Measurements from ENCODE around the gene CEP72.

The CEP72 gene

GRCh38 chr5:644509-644908, 32.4 kb downstream of the CEP72 start:
- no peak for TF ChIP-seq Cebpa-rat (IDR thresholded peaks at IDR 0.05)

GRCh38 chr5:644971-645370, 32.8 kb downstream of the CEP72 start:
- Histone ChIP-seq H3K27me3 (no peaks in the 10 kb centered on the region), H3K9me3 (replicated peaks in 1 of 11) (peaks cover 5 to 36% (median 33%) of the 10 kb centered on the region in 11 experiments; a peak in 21 of 22 replicates), H4K20me1 (peaks cover 0 to 39% (median 18%) of the 10 kb centered on the region in 11 experiments; a peak in 14 of 22 replicates), H3K4me2 (peak overlapping the region in 10 of 11 experiments; percentile 77 to 89 (median 86); a peak in 15 of 22 replicates), H3K27ac (peak overlapping the region in 3 of 11 experiments; percentile 55 to 74 (median 64); a peak in 4 of 22 replicates), H3K4me3 (no peak overlapping the region), H3K4me1 (peaks cover 17 to 28% (median 24%) of the 10 kb centered on the region in 10 experiments), H3K36me3 (peaks cover 18 to 91% (median 79%) of the 10 kb centered on the region in 11 experiments), H3K9ac (peak overlapping the region in 2 of 11 experiments; percentile 60 to 66; a peak in 1 of 22 replicates)
- TF ChIP-seq Cebpa-rat (IDR thresholded peaks at IDR 0.05) = no peak

More at GRCh38 chr5:644509-644908, 32.4 kb downstream of the CEP72 start:
- Histone ChIP-seq H3K36me3 (peaks cover 23 to 91% (median 83%) of the 10 kb centered on the region in 11 experiments), H3K9ac (peak overlapping the region in 9 of 11 experiments; percentile 23 to 69 (median 53); a peak in 15 of 22 replicates), H3K27me3 (no peaks in the 10 kb centered on the region), H3K9me3 (replicated peaks in 1 of 11) (peaks cover under 1 to 31% (median 28%) of the 10 kb centered on the region in 11 experiments; a peak in 21 of 22 replicates), H4K20me1 (peaks cover 0 to 44% (median 18%) of the 10 kb centered on the region in 11 experiments; a peak in 14 of 22 replicates), H3K4me1 (peaks cover 17 to 28% (median 24%) of the 10 kb centered on the region in 10 experiments), H3K27ac (peak overlapping the region in 7 of 11 experiments; percentile 12 to 74 (median 60); a peak in 13 of 22 replicates), H3K4me3 (peak overlapping the region in 9 of 10 experiments; percentile 21 to 51 (median 33); a peak in 13 of 20 replicates), H3K4me2 (peak overlapping the region; percentile 77 to 89 (median 87))

GRCh38 chr5:645421-645820, 33.3 kb downstream of the CEP72 start:
- H3K9me3 ChIP-seq (replicated peaks in 1 of 11) = peaks cover 6 to 39% (median 35%) of the 10 kb centered on the region in 11 experiments; a peak in 21 of 22 replicates
- no peak overlapping the region for H3K27ac ChIP-seq
- peaks cover 15 to 88% (median 75%) of the 10 kb centered on the region in 11 experiments for H3K36me3 ChIP-seq
- no peak for TF ChIP-seq Cebpa-rat (IDR thresholded peaks at IDR 0.05)
- no peak overlapping the region for H3K4me2 ChIP-seq
- 0 out of 22 replicates have a peak overlapping the region, but pooled peaks of 1 of the 11 experiments have one; percentile 66 for H3K9ac ChIP-seq
- H3K4me3 ChIP-seq = no peak overlapping the region
- peaks cover 0 to 35% (median 18%) of the 10 kb centered on the region in 11 experiments; a peak in 14 of 22 replicates for H4K20me1 ChIP-seq
- peaks cover 17 to 28% (median 24%) of the 10 kb centered on the region in 10 experiments for H3K4me1 ChIP-seq
- H3K27me3 ChIP-seq = no peaks in the 10 kb centered on the region

- Histone ChIP-seq H3K27me3 (no peaks in the 10 kb centered on the region), H4K20me1 (peaks cover 0 to 24% (median 17%) of the 10 kb centered on the region in 11 experiments; a peak in 14 of 22 replicates), H3K9me3 (replicated peaks in 1 of 11) (peaks cover 6 to 39% (median 35%) of the 10 kb centered on the region in 11 experiments; a peak in 21 of 22 replicates), H3K4me3 (no peak overlapping the region), H3K9ac (no peak overlapping the region), H3K4me2 (no peak overlapping the region), H3K36me3 (peaks cover 11 to 82% (median 68%) of the 10 kb centered on the region in 11 experiments), H3K27ac (no peak overlapping the region; a peak in 1 of 22 replicates), H3K4me1 (peaks cover 17 to 28% (median 24%) of the 10 kb centered on the region in 10 experiments)
- no peak for TF ChIP-seq Cebpa-rat (IDR thresholded peaks at IDR 0.05)
Observed at GRCh38 chr5:646396-647201, 34.5 kb downstream of the CEP72 start.

GRCh38 chr5:647311-647710, 35.2 kb downstream of the CEP72 start:
- H3K27me3 ChIP-seq = no peaks in the 10 kb centered on the region
- H3K4me3 ChIP-seq = no peak overlapping the region
- no peak for TF ChIP-seq Cebpa-rat (IDR thresholded peaks at IDR 0.05)
- peaks cover 6 to 39% (median 35%) of the 10 kb centered on the region in 11 experiments; a peak in 21 of 22 replicates for H3K9me3 ChIP-seq (replicated peaks in 1 of 11)
- peaks cover 17 to 28% (median 24%) of the 10 kb centered on the region in 10 experiments for H3K4me1 ChIP-seq
- peaks cover 0 to 21% (median 16%) of the 10 kb centered on the region in 11 experiments; a peak in 14 of 22 replicates for H4K20me1 ChIP-seq
- no peak overlapping the region for H3K4me2 ChIP-seq
- no peak overlapping the region for H3K9ac ChIP-seq
- no peak overlapping the region for H3K27ac ChIP-seq
- H3K36me3 ChIP-seq = peaks cover 11 to 82% (median 63%) of the 10 kb centered on the region in 11 experiments

GRCh38 chr5:647727-648126, 35.6 kb downstream of the CEP72 start:
- H3K27me3 ChIP-seq = no peaks in the 10 kb centered on the region
- H3K9me3 ChIP-seq (replicated peaks in 1 of 11) = peaks cover 6 to 39% (median 35%) of the 10 kb centered on the region in 11 experiments; a peak in 21 of 22 replicates
- H3K27ac ChIP-seq = no peak overlapping the region
- H3K4me2 ChIP-seq = no peak overlapping the region
- H3K9ac ChIP-seq = no peak overlapping the region
- H4K20me1 ChIP-seq = peaks cover 0 to 19% (median 12%) of the 10 kb centered on the region in 11 experiments; a peak in 14 of 22 replicates
- no peak for TF ChIP-seq Cebpa-rat (IDR thresholded peaks at IDR 0.05)
- H3K36me3 ChIP-seq = peaks cover 14 to 81% (median 63%) of the 10 kb centered on the region in 11 experiments
- H3K4me1 ChIP-seq = peaks cover 17 to 27% (median 23%) of the 10 kb centered on the region in 10 experiments
- H3K4me3 ChIP-seq = no peak overlapping the region; a peak in 2 of 20 replicates

GRCh38 chr5:651296-652022, 39.3 kb downstream of the CEP72 start:
- Histone ChIP-seq H3K27me3 (no peaks in the 10 kb centered on the region), H3K9me3 (replicated peaks in 1 of 11) (peaks cover 6 to 38% (median 35%) of the 10 kb centered on the region in 11 experiments; a peak in 21 of 22 replicates), H4K20me1 (peaks cover 0 to 6% (median 0%) of the 10 kb centered on the region in 11 experiments; a peak in 1 of 22 replicates), H3K27ac (no peak overlapping the region), H3K4me3 (no peak overlapping the region), H3K4me1 (no peaks in the 10 kb centered on the region), H3K9ac (no peak overlapping the region), H3K4me2 (no peak overlapping the region), H3K36me3 (peaks cover 17 to 85% (median 74%) of the 10 kb centered on the region in 11 experiments)
- TF ChIP-seq Cebpa-rat (IDR thresholded peaks at IDR 0.05) = no peak

GRCh38 chr5:652023-652515, 39.9 kb downstream of the CEP72 start:
- no peak overlapping the region for H3K9ac ChIP-seq
- no peak overlapping the region for H3K4me3 ChIP-seq
- peaks cover 17 to 85% (median 74%) of the 10 kb centered on the region in 11 experiments for H3K36me3 ChIP-seq
- no peak overlapping the region for H3K4me2 ChIP-seq
- H3K27ac ChIP-seq = no peak overlapping the region
- no peaks in the 10 kb centered on the region for H3K27me3 ChIP-seq
- H3K4me1 ChIP-seq = no peaks in the 10 kb centered on the region
- peaks cover 0 to 6% (median 0%) of the 10 kb centered on the region in 11 experiments; a peak in 1 of 22 replicates for H4K20me1 ChIP-seq
- TF ChIP-seq Cebpa-rat (IDR thresholded peaks at IDR 0.05) = no peak
- H3K9me3 ChIP-seq (replicated peaks in 1 of 11) = peaks cover 6 to 32% (median 31%) of the 10 kb centered on the region in 11 experiments; a peak in 21 of 22 replicates

All from BLaER1 treated with 17β-estradiol and CSF1 and Interleukin-3, amounts not matched to agents 10 nM and 100 nM (cell line).